ENCODE data around the gene BCAP31. TPM values are rescaled to one million over a fixed set of nuclear protein-coding genes. Genes with fewer than 3 reads are reported as not detected.
A peak's percentile ranks its signal among the peaks of the same experiment; 100 is the strongest.
"Not testable (repeated sequence)": the region's sequence is repeated elsewhere in the genome, so short reads cannot be mapped to it uniquely, and the experiment has no call there.

BCAP31 gene
- total RNA-seq, 1 experiment from 2014 or later = 522 TPM

GRCh38 chrX:153746359-153746758 is 22.2 kb upstream of the BCAP31 start:
- Histone ChIP-seq H3K27me3 (ENCODE audit: insufficient read depth, low read depth) (no peaks in the 10 kb centered on the region), H4K20me1 (ENCODE audit: insufficient read depth) (no peaks in the 10 kb centered on the region), H3K27ac (no peak overlapping the region), H2AFZ (no peak overlapping the region), H3K79me2 (ENCODE audit: low read depth) (no peaks in the 10 kb centered on the region), H3K36me3 (ENCODE audit: low read depth) (no peaks in the 10 kb centered on the region), H3K4me1 (replicated peaks; ENCODE audit: insufficient read depth) (no peaks in the 10 kb centered on the region), H3K9me3 (ENCODE audit: insufficient read depth, low read depth) (no peaks in the 10 kb centered on the region), H3K4me3 (no peak overlapping the region), H3K4me2 (no peak overlapping the region), H3F3A (ENCODE audit: insufficient read depth, low read depth) (no peaks in the 10 kb centered on the region), H3K9me2 (ENCODE audit: insufficient read depth) (no peaks in the 10 kb centered on the region)
- TF ChIP-seq EZH2 (IDR thresholded peaks at IDR 0.05; ENCODE audit: low read depth) = no peak
- TF ChIP-seq CTCF (conservative IDR thresholded peaks at IDR 0.05) = no peak
- BruUV-seq (replicated peaks) = no TSS peak
- CTCF ChIA-PET = no interaction called here
- DNase-seq = no peak
- intact Hi-C loops (cut with micrococcal nuclease; ENCODE audit: unreplicated experiment) = no loop called here
- POLR2A ChIA-PET (ENCODE audit: unreplicated experiment) = no interaction called here

DNA sequence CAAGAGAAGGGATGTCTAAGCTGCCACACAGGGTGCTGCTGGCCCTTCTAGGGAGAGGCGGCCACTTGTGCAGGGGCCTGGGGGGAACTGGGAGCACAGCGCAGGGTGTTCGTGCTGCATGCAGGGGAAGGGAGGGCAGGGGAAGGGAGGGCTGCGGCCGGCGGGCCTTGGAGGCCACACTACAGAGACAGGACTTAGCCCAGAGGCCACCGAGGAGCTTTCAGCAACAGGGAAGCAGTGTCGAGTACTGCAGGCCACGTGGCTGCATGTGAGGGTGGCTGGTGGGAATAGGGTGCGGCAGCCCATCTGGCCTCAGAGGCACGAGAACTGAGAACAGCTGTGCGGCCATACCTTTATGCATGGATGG is 20.9 kb upstream of the BCAP31 start:
- H3K27me3 ChIP-seq (ENCODE audit: insufficient read depth, low read depth); H2AFZ ChIP-seq; BruUV-seq (replicated peaks); H3F3A ChIP-seq (ENCODE audit: insufficient read depth, low read depth); H3K79me2 ChIP-seq (ENCODE audit: low read depth); H3K4me2 ChIP-seq; H3K27ac ChIP-seq; intact Hi-C loops (cut with micrococcal nuclease; ENCODE audit: unreplicated experiment); H3K9me3 ChIP-seq (ENCODE audit: insufficient read depth, low read depth); H3K36me3 ChIP-seq (ENCODE audit: low read depth); DNase-seq; H3K4me1 ChIP-seq (replicated peaks; ENCODE audit: insufficient read depth); H3K4me3 ChIP-seq; H4K20me1 ChIP-seq (ENCODE audit: insufficient read depth); CTCF ChIA-PET; H3K9me2 ChIP-seq (ENCODE audit: insufficient read depth): not testable (repeated sequence)
- POLR2A ChIA-PET (ENCODE audit: unreplicated experiment) = interaction anchor here (0.7 kb wide), 1 partner anchor 264 kb away, joined by 3 read pairs; no protein-coding TSS in a partner anchor

DNA sequence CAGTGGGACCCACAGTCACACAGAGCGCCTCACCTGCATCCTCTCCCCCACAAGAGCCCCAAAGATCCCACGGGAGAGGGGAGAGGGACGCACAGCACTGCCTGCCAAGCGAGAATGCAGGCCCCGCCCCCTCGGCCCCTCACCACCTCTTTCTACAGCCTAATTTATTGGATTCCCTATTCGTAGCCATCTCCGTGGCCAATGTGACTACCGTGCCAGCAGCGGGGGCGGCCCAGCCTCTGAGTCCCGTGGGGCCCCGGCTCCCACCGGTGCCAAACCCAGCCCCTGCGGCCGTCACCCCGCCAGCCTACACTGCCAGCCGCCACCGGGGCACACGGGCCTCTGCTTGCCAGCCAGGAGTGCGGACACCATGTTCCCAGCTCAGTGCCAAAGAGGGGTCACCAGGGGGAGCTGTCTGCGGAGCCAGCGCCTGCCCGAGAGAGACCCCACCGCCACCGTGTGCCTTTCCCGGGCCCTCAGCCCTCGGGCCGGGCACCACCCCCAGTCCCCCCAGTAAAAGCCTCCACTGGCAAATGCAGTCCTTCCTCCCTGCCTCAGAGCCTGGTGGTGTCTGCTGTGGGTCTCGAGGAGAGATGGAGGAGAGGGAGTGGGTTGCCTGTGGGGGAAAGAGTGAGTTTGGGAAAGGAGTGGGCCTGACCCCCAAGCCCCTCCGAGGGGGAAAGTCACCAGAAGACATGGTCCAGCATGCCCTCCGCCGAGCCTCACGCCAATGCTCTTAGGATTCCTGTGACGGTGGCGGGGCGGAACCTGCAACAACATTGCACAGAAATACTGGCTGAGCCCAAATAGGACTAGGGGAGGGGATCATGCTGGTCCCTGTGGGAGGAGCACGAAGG is 20.3 kb upstream of the BCAP31 start:
- no peaks in the 10 kb centered on the region for H3K4me1 ChIP-seq (replicated peaks; ENCODE audit: insufficient read depth)

GRCh38 chrX:153743468-153744209 is 19.5 kb upstream of the BCAP31 start:
- H3K36me3 ChIP-seq (ENCODE audit: low read depth); H3K4me2 ChIP-seq; H3K27me3 ChIP-seq (ENCODE audit: insufficient read depth, low read depth); H3K9me3 ChIP-seq (ENCODE audit: insufficient read depth, low read depth); H2AFZ ChIP-seq; H3F3A ChIP-seq (ENCODE audit: insufficient read depth, low read depth); H3K4me1 ChIP-seq (replicated peaks; ENCODE audit: insufficient read depth); POLR2A ChIA-PET (ENCODE audit: unreplicated experiment); H3K79me2 ChIP-seq (ENCODE audit: low read depth); H3K9me2 ChIP-seq (ENCODE audit: insufficient read depth); H3K4me3 ChIP-seq; DNase-seq; H4K20me1 ChIP-seq (ENCODE audit: insufficient read depth); CTCF ChIA-PET; H3K27ac ChIP-seq; intact Hi-C loops (cut with micrococcal nuclease; ENCODE audit: unreplicated experiment): not testable (repeated sequence)
- TSS peak; percentile 10 for BruUV-seq (replicated peaks)

More for the DNA sequence above, 20.3 kb upstream of the BCAP31 start:
- no peak for DNase-seq
- no peak for TF ChIP-seq CTCF (conservative IDR thresholded peaks at IDR 0.05)
- TF ChIP-seq EZH2 (IDR thresholded peaks at IDR 0.05; ENCODE audit: low read depth) = no peak
- ChIA-PET POLR2A (ENCODE audit: unreplicated experiment) (interaction anchor here (0.7 kb wide), 1 partner anchor 265 kb away, joined by 3 read pairs; no protein-coding TSS in a partner anchor), CTCF (no interaction called here)
- H3F3A ChIP-seq (ENCODE audit: insufficient read depth, low read depth) = no peaks in the 10 kb centered on the region
- no peaks in the 10 kb centered on the region for H3K9me3 ChIP-seq (ENCODE audit: insufficient read depth, low read depth)
- no peaks in the 10 kb centered on the region for H3K9me2 ChIP-seq (ENCODE audit: insufficient read depth)
- BruUV-seq (replicated peaks) = no TSS peak
- H3K36me3 ChIP-seq (ENCODE audit: low read depth) = no peaks in the 10 kb centered on the region
- H3K79me2 ChIP-seq (ENCODE audit: low read depth) = no peaks in the 10 kb centered on the region
- intact Hi-C loops (cut with micrococcal nuclease; ENCODE audit: unreplicated experiment) = no loop called here
- H3K4me2 ChIP-seq = no peak overlapping the region
- no peak overlapping the region for H3K4me3 ChIP-seq
- H2AFZ ChIP-seq = no peak overlapping the region
- no peak overlapping the region for H3K27ac ChIP-seq
- H3K27me3 ChIP-seq (ENCODE audit: insufficient read depth, low read depth) = no peaks in the 10 kb centered on the region
- H4K20me1 ChIP-seq (ENCODE audit: insufficient read depth) = no peaks in the 10 kb centered on the region

DNA sequence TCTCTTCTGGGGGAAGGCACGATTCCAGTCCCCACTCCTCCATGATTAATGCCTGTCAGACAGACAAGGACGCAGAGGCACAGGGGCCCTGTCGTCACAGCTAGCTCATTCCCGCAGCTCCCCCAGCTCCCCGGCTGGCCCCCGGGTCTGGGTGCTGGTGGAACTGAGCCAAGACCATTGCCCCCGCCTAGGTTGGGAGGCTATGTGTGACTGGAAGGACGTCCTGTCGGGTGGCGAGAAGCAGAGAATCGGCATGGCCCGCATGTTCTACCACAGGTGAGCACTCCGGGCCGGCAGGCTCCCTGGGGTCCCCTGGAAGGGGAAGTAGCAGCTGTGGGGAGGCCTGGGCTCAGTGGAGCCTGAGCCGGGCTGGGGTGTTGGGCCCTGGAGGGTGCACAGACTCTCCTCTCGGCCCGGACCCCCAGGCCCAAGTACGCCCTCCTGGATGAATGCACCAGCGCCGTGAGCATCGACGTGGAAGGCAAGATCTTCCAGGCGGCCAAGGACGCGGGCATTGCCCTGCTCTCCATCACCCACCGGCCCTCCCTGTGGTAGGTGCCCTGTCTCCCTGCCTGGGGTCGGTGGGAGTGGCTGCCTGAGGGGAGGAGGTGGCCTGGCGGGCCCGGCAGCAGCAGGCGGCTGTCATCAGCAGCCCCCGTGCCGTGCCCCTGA is 18.7 kb upstream of the BCAP31 start:
- H3K4me2 ChIP-seq; BruUV-seq (replicated peaks); POLR2A ChIA-PET (ENCODE audit: unreplicated experiment); H4K20me1 ChIP-seq (ENCODE audit: insufficient read depth); H3K4me3 ChIP-seq; H3K79me2 ChIP-seq (ENCODE audit: low read depth); H3K36me3 ChIP-seq (ENCODE audit: low read depth); H2AFZ ChIP-seq; CTCF ChIA-PET; H3K9me2 ChIP-seq (ENCODE audit: insufficient read depth); H3F3A ChIP-seq (ENCODE audit: insufficient read depth, low read depth); DNase-seq; H3K27me3 ChIP-seq (ENCODE audit: insufficient read depth, low read depth); intact Hi-C loops (cut with micrococcal nuclease; ENCODE audit: unreplicated experiment); H3K27ac ChIP-seq; H3K9me3 ChIP-seq (ENCODE audit: insufficient read depth, low read depth); H3K4me1 ChIP-seq (replicated peaks; ENCODE audit: insufficient read depth): not testable (repeated sequence)
